Osteocyte (in vitro differentiated cells): ENCODE results near the gene GJA4. TPM values are rescaled to one million over a fixed set of nuclear protein-coding genes. Genes with fewer than 3 reads are reported as not detected.
"Not testable (repeated sequence)": the region's sequence is repeated elsewhere in the genome, so short reads cannot be mapped to it uniquely, and the experiment has no call there.

Source experiments
- DNase-seq: peaks from one replicate; pipeline ENCODE4 v3.0.0; 2021; ENCODE audit warnings: mixed read lengths; ENCODE audit not compliant: unreplicated experiment; ENCODE audit errors: extremely low spot score
- H3K27ac Mint-ChIP-seq: one replicate; pipeline ENCODE4 v1.8.0; 2021; ENCODE audit warnings: mild to moderate bottlenecking, mixed read lengths; ENCODE audit not compliant: unreplicated experiment
- H3K27me3 Mint-ChIP-seq: one replicate; pipeline ENCODE4 v1.8.0; 2021; ENCODE audit warnings: mixed read lengths; ENCODE audit not compliant: unreplicated experiment
- H3K36me3 Mint-ChIP-seq: one replicate; pipeline ENCODE4 v1.8.0; 2021; ENCODE audit warnings: mixed read lengths; ENCODE audit not compliant: unreplicated experiment
- H3K4me1 Mint-ChIP-seq: one replicate; pipeline ENCODE4 v1.8.0; 2021; ENCODE audit warnings: mixed read lengths; ENCODE audit not compliant: unreplicated experiment
- H3K4me3 Mint-ChIP-seq: one replicate; pipeline ENCODE4 v1.8.0; 2021; ENCODE audit warnings: mild to moderate bottlenecking, moderate library complexity, mixed read lengths; ENCODE audit not compliant: unreplicated experiment
- H3K9me3 Mint-ChIP-seq: one replicate; pipeline ENCODE4 v1.8.0; 2021; ENCODE audit warnings: mixed read lengths; ENCODE audit not compliant: unreplicated experiment
- CTCF ChIP-seq: fragments of 200-600 bp; sonication (generic); IDR thresholded peaks from 2 replicates; pipeline ENCODE4 v1.5.0; 2021; ENCODE audit warnings: antibody characterized with exemption, mild to moderate bottlenecking, moderate library complexity
- total RNA-seq: library from RNA; stranded (reverse); gene quantifications from 2 replicates; pipeline ENCODE4 v1.2.1, GENCODE V29; 2021

Gene GJA4
- total RNA-seq, 1 donor from 2014 or later: not detected

DNA sequence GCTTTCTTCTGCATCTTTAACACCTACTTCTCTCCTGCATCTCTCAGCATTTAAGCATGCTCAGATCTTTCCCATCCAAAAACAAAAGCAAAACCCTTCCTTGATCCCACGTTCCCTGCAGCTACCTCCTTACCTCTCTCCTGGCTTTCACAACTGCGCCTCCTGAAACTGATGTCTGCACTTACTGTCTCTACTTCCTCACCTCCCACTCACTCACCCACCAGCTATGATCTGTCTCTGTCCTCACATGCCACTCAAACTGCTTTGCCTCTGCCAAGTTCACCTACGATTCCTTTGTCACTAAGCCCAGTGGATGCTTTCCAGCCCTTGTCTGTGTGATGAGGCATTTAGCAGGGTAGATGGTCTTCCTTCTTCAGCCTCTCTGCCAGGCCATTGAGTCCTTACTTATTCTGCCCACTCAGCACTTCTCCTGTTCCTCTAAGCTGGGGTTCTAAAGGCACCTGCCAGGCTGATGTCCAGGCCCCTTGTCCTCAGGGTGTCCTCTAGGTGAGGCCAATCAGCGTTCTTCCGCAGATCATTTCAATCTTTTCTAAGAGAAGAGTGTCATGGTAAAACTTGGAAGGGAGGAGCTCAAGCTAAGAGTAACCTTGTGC, 21.8 kb upstream of the GJA4 start:
- no peak for DNase-seq
- Mint-ChIP-seq H3K4me3 (no peak overlapping the region), H3K4me1 (no peaks in the 10 kb centered on the region), H3K27me3 (no peaks in the 10 kb centered on the region), H3K36me3 (no peaks in the 10 kb centered on the region), H3K9me3 (no peaks in the 10 kb centered on the region), H3K27ac (no peak overlapping the region)
- TF ChIP-seq CTCF: no peak

GRCh38 chr1:34771573-34772371, 21.0 kb upstream of the GJA4 start:
- H3K36me3 Mint-ChIP-seq: no peaks in the 10 kb centered on the region
- DNase-seq: no peak

DNA sequence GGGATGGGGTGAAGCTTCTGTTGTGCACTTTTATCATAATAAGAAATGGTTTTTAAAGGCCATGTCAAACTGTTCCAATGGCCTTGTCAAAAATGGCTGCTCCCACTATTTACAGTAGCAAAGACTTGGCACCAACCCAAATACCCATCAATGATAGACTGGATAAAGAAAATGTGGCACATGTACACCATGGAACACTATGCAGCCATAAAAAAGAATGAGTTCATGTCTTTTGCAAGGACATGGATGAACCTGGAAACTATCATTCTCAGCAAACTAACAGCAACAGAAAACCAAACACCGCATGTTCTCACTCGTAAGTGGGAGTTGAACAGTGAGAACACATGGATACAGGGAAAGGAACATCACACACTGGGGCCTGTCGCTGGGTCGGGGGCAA, 19.7 kb upstream of the GJA4 start:
- not testable (repeated sequence) for H3K9me3 Mint-ChIP-seq, H3K27me3 Mint-ChIP-seq

More at GRCh38 chr1:34771573-34772371, 21.0 kb upstream of the GJA4 start:
- Mint-ChIP-seq H3K9me3 (no peaks in the 10 kb centered on the region), H3K27ac (no peak overlapping the region), H3K4me1 (no peaks in the 10 kb centered on the region), H3K4me3 (no peak overlapping the region), H3K27me3 (no peaks in the 10 kb centered on the region)
- TF ChIP-seq CTCF: no peak

DNA sequence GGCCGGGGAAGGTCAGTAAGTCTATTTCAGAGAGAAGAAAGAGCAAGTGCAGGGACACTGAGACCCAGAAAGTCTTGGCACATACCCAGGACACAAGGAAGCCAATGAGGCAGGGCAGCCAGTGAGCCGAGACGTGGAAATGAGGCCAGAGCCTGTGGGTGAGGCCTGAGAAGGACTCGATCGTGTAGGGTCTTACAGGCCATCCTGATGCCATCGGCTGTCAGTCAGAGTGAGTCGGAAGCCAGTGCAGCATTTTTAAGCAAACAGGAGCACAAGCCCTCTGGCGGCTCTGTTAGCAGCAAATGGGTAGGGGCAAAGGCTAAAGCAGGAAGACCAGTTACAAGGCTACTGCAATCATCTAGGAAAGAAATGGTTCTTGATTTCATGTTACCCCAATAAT, 17.8 kb upstream of the GJA4 start:
- Mint-ChIP-seq H3K27me3 (peaks cover 21% of the 10 kb centered on the region), H3K4me3 (no peak overlapping the region)

More for the DNA sequence above, 19.7 kb upstream of the GJA4 start:
- DNase-seq, H3K4me1 Mint-ChIP-seq, H3K27ac Mint-ChIP-seq, H3K4me3 Mint-ChIP-seq, H3K36me3 Mint-ChIP-seq: not testable (repeated sequence)

DNA sequence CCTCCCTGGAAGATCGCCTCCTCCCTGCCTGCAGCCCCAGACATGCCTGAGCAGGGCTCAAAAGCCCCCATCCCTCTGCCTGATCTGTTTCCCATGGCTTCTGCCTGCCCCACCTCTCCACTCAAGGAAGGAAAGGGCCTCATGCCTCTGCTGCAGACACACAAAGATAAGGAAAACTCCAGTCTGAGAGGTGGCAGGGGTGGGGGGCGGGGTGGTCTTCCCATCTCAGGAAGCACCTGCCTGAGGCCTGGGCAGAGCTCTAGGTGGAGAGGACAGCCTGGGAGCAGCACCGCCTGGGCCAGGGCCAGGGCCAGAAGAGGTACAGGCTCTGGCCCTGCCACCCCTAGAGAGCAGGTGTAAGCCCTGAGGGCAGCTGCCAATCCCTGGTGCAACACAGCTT, 15.9 kb upstream of the GJA4 start:
- no peaks in the 10 kb centered on the region for H3K36me3 Mint-ChIP-seq
- peaks cover 2% of the 10 kb centered on the region for H3K4me1 Mint-ChIP-seq

More for the DNA sequence above, 17.8 kb upstream of the GJA4 start:
- Mint-ChIP-seq H3K36me3 (no peaks in the 10 kb centered on the region), H3K27ac (no peak overlapping the region), H3K9me3 (no peaks in the 10 kb centered on the region), H3K4me1 (no peaks in the 10 kb centered on the region)
- no peak for TF ChIP-seq CTCF
- no peak for DNase-seq

More for the DNA sequence above, 15.9 kb upstream of the GJA4 start:
- Mint-ChIP-seq H3K27ac (no peak overlapping the region), H3K27me3 (peaks cover 32% of the 10 kb centered on the region), H3K9me3 (no peaks in the 10 kb centered on the region), H3K4me3 (no peak overlapping the region)
- TF ChIP-seq CTCF: no peak
- no peak for DNase-seq
